ENCODE data around the gene PDE2A.

DNA sequence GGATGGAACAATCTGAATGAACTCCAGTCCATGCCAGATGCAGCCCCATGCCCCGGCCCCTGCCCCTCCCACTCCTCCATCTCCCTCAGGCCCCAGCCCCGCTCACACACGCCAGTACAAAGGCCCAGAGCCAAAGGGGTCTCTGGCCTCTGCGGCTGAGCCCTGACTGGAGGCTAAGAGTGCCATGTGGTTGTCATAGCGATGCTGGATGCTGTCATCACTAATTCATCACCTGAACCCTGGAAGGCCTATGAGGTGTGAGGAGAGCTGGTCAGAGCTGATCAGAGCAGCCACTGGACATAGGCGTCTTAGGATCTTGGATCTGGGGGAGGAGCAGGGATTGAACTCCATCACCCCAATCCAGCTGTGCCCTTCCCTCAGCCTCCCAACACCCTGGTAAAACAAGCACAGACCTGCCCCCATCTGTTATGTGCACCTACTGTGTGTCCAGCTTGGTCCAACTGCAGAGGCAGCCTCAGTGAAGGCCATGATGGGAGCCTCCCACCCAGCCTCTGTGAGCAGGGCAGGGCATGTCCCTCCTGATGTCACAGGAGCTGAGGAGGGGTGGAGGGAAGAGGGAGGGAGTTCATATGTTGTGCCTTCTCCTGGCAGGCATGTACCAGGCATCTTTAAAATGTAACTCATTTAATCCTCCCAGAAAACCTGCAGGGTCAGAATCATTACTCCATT lies 16.7 kb downstream of the PDE2A start:
- no peak for TF ChIP-seq POLR2A (IDR thresholded peaks at IDR 0.05)
- TF ChIP-seq, protein P1, sequence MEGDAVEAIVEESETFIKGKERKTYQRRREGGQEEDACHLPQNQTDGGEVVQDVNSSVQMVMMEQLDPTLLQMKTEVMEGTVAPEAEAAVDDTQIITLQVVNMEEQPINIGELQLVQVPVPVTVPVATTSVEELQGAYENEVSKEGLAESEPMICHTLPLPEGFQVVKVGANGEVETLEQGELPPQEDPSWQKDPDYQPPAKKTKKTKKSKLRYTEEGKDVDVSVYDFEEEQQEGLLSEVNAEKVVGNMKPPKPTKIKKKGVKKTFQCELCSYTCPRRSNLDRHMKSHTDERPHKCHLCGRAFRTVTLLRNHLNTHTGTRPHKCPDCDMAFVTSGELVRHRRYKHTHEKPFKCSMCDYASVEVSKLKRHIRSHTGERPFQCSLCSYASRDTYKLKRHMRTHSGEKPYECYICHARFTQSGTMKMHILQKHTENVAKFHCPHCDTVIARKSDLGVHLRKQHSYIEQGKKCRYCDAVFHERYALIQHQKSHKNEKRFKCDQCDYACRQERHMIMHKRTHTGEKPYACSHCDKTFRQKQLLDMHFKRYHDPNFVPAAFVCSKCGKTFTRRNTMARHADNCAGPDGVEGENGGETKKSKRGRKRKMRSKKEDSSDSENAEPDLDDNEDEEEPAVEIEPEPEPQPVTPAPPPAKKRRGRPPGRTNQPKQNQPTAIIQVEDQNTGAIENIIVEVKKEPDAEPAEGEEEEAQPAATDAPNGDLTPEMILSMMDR (IDR thresholded peaks at IDR 0.05 in 4 of 5, conservative IDR thresholded peaks at IDR 0.05 in 1 of 5), result no peak

Data from gastrocnemius medialis (tissue), 4 donors.